OCI-LY3 (cell line): ENCODE results near the gene PRRC2C.

ENCODE experiments used
- CTCF ChIP-seq: fragments of 200-600, 300-600 bp; sonication (generic); IDR thresholded peaks from 2 replicates; pipeline ENCODE4 v1.5.1; 2014; ENCODE audit warnings: antibody characterized with exemption, low read length, low read depth
- EZH2phosphoT487 ChIP-seq: fragments of 200-600 bp; shearing (Covaris generic); IDR thresholded peaks from 2 replicates; pipeline ENCODE4 v1.6.1; 2018; ENCODE audit warnings: antibody characterized with exemption, mixed run types, low read depth

- TF ChIP-seq CTCF (no peak), EZH2phosphoT487 (no peak)
These were observed 64.7 kb downstream of the PRRC2C start for GRCh38 chr1:171550050-171550449.
